ENCODE results near the gene PCGF1.

The PCGF1 gene

DNA sequence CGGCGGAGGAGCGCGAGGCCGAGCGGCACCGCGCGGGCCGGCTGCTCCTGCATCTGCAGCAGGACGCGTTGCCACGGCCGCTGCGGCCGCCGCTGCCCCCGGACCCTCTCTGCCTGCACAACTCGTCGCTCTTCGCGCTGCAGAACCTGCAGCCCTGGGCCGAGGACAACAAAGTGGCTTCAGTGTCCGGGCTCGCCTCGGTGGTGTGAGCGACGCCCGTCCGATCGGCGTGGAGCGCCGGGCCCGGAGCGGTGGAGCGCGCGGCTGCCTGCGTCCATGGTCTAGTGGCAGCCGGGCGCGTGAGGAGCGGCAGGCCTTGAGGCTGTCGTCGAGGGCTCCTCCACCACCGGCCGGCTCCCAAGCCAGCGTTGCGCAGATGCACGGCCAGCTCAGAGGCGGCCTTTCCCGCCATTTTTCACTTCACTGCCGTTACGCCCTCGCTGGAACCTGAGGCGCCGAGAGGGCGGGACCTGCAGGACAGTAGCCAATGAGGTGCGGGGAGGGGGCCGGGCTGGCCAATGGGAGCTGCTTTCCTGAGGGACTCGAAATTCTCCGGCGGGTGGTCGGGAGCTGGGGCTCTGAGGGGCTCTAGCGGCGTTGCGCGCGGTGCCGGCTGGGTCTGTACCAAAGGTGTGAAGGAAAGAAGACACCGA, 8.6 kb upstream of the PCGF1 start:
- in situ Hi-C loops (cut with MboI; ENCODE audit: low sequenced_read_pairs) = no loop called here

DNA sequence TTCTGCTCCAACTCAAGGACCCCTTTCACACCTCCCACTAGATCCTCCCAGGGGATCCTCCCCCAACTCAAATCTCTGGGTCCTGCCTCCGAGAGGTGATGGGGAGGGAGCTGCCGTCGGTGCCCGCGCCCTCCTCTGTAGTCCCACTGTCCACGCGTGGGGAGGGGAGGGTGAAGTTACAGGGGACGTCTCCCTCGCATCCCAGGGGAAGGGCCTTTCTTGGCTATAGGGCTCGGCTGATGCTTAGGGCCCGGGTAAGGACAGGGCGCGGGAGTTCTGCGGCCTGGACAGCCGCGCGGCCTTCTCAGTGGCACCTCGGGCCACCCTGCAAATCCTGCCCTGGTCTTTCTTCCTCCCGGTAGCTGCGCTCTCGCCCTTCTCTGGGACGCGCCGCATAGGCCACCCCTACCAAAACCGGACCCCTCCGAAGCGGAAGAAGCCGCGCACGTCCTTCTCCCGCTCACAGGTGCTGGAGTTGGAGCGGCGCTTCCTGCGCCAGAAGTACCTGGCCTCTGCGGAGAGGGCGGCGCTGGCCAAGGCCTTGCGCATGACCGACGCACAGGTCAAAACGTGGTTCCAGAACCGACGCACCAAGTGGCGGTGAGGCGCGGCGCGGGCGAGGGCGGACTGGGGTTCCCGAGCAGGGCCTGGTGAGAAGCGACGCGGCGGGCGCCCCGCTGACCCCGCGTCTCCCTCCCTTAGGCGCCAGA, 7.9 kb upstream of the PCGF1 start:
- in situ Hi-C loops (cut with MboI; ENCODE audit: low sequenced_read_pairs) = no loop called here

- in situ Hi-C loops (cut with MboI; ENCODE audit: low sequenced_read_pairs) = no loop called here
Measured at GRCh38 chr2:74514368-74515270, 7.1 kb upstream of the PCGF1 start, which contains the start of gene TLX2. Gene TLX2 (plus strand): TSS chr2:74514450. CDS start chr2:74514807, 357 bp downstream.

DNA sequence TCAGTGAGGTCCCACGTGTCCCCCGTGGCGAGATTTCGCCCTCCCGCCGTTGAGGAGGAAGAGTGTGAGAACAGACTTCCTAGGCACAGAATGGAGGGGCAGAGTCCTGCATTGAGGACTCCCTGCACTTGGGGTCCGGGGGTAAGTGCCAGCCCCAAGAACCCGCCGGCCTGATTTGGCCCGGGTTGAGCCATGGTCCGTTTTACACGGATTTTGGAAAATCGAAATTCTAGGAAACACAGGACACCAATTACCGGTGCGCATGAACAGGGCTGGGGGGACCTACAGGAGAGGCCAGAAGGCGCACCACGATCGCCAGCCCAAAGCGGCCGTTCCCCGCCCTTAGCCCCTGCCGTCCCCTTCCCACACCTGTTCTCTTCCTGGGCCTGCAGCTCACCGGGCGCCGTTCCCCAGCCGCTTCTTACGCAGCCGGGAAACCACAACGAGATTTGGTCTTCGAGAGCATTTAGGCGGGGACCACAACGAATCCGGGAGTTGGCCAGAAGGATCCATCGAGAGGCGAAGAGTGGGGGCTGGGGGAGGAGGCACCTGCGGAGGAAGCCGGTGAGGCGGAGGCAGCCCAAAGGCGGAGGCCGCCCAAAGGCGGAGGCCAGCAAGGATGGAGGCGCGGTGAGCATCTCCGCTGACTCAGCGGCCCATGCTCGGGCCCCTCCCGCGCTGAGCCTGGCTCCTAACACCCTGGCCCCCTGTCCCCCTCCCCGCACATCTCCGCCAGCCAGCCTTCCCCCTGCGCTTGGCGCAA, 6.3 kb upstream of the PCGF1 start:
- in situ Hi-C loops (cut with MboI; ENCODE audit: low sequenced_read_pairs) = no loop called here

GRCh38 chr2:74512744-74513604, 5.5 kb upstream of the PCGF1 start:
- in situ Hi-C loops (cut with MboI; ENCODE audit: low sequenced_read_pairs) = no loop called here

DNA sequence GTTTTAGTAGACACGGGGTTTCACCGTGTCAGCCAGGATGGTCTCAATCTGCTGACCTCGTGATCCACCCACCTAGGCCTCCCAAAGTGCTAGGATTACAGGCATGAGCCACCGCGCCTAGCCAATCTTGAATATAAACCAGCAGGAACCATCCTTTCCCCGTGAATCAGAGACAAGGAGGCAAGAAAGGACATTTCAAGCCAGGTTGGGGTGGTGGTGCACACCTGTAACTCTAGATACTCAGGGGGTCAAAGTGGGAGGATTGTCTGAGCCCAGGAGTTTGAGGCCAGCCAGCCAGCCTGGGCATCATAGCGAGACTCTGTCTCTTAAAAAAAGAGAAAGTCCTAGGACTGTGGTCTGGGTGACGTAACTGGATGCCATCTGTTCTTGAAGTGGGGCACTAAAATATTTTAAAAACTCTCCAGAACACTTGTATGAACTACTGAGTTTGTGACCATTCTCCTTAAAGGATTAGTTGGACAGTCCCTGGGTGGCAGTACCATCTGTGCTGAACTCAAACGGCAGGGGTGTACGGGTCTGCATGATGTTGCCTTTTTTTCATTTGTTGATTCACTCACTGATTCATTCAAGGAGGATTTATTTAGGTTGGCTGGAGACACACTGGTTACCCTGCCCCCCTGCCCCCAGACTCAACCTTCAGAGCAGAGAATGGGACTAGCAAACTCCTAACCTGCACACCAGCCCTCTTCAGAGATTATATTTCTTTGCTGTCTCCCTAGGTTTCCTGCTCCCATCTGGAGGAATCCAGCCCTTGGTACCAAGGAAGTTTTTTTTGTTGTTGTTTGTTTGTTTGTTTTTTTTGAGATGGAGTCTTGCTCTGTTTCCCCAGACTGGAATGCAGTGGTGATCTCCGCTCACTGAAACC, 3.9 kb upstream of the PCGF1 start:
- in situ Hi-C loops (cut with MboI; ENCODE audit: low sequenced_read_pairs) = no loop called here

DNA sequence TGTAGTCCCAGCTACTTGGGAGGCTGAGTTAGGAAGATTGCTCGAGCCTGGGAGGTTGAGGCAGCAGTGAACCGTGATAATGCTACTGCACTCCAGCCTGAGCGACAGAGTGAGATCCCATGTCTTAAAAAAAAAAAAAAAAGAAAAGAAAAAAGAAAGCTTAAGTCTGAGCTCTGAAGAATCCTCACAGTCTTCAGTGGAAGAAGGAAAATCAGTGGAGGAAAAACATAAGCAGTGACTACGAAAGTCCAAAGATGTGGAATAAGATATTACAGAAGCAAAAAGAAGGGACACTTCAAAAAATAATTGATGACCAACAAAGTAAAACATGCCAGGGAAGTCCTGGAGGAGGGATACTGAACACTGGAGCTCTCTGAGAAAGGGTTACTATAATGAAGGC, 2.8 kb upstream of the PCGF1 start:
- in situ Hi-C loops (cut with MboI; ENCODE audit: low sequenced_read_pairs) = no loop called here

DNA sequence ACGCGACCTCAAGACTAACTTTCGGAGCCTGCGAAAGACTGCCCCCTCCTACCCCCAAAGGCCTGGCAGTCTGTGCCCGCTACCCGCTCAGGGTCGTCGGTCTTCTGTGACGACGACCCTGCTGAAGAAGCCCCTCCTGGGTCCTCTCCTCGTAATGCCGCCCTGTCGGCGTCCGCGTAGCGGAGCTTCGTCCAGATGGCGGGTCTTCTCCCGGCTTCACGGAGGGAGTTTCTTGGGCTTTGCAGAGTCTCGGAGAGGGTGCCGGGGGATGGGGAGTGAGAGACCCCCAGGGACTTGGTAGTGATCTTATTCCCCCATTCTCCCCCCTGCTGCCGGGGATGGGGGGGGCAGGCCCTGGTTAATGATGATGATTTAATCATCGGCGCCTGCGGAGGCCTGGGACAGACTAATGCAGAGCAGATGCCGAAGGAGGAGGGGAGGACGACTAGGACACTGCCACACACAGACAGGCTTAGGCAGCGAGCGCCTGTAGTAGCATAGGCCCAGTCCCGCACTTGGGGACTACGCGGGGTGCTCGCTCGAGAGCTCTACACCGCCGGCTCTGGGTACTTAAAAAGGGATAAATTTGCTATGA, 528 bp upstream of the PCGF1 start:
- in situ Hi-C loops (cut with MboI; ENCODE audit: low sequenced_read_pairs) = no loop called here

- in situ Hi-C loops (cut with MboI; ENCODE audit: low sequenced_read_pairs) = no loop called here
Measured at GRCh38 chr2:74505448-74506246, 1.8 kb downstream of the PCGF1 start.

GRCh38 chr2:74504591-74504990, 2.9 kb downstream of the PCGF1 start:
- in situ Hi-C loops (cut with MboI; ENCODE audit: low sequenced_read_pairs) = no loop called here

DNA sequence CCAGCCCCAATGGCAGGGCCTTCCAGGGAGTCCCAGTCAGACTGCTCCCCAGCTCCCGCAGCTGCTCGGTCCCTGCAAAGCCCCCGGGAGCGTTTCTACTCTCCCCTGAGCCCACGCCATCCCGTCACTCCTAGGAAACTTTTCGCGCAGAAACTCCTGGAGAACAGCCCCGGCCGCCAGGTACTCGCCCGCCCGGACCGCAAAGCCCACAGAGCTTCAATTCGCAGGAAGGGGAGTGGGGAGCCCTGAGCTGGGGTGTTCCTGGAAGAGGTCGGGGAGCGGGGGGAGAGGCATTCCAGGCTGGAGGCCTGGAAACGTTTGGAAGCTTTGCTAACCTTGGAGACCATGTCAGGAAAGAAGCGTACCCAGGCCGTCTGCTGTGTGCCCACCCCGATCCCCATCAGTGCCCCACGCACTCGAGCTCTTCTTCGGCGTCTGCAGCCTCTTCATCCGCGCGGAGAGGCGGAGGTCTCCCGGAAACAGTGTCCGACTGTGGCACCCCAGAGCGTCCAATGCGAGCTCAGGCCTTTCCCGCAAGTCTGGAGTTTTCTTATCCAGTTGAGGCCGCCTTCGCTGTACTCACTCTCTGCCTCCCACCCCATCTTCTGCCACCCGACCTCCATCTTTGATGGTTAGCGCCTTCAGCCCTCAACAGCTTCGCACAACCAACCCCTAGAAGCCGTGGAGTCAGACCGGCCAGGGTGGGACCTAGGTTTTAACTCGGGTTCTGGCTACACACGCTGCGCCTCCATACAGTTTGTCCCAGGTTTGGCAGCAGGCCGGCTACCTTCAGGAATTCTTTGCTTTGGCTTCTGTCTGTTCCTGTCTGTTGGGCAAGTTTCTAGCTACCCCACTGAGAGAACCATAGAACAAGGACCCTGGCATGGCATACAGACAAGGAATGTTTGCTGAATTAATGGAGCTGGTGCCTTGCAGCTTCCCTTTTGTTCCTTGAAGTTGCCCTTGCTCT, 3.7 kb downstream of the PCGF1 start:
- in situ Hi-C loops (cut with MboI; ENCODE audit: low sequenced_read_pairs) = no loop called here

DNA sequence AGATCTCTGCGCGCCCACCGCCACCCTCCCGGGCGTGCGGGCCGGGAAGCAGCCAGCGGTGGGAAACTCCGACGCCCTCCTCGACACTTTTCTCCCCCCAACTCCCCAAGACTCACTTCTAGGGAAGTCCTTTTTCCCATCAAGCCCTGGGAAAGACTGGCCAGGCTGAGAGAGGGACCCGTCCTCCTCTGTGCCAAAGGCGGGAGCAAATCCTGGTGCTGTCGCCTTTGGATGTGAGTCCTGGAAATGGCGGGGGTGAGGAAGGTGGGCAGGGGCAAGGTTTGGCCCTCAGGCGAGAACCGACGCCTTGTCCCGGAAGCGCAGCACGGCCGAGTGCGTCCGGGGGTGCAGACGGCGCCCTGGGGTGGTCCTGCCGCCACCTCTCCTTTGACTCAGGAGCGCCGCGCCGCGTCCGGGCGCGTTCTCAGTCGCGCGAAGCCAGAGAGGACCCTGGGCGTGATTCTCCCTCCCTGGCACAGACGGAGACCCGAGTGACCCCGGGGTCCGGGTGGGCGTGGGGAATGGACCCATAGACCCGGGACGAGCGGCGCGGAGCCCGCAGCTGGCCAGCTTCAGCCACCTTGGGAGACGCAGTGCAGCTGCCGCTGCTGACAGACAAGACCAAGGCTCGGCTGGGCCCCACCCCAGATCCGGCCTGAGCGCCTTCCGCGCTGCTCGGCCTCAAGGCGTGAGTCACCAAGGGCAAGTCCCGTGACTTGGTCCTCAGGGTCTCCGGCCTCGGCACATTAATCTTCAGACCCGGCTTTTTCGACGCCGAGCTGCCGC, 4.6 kb downstream of the PCGF1 start:
- in situ Hi-C loops (cut with MboI; ENCODE audit: low sequenced_read_pairs) = no loop called here

DNA sequence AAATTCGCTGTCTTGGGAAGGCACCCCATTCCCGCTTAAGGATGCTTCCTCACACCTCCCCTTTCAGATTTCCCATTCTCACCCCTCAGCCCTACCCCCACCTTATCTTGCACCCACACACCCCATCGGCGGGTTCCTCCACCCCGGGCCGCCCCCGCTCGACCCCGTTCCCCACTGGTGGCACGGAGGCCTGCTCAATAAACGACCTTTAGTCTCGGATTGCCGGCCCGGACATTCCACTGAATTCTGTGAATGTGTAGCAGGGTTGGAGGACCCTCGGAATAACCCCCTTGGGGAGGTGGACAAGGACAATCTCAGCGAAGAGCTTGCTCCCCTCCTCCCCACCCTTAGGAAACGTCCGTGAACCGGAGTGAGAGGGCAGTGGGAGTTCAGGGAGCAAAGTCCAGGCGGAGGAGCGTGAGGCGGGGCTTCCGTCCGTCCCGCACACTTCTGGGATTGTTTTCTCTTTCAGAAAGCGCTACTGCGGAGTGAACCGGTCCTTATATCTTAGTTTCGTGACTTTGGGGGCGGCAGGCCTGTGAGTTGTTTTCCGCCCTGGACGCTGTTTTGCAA, 5.3 kb downstream of the PCGF1 start:
- in situ Hi-C loops (cut with MboI; ENCODE audit: low sequenced_read_pairs) = no loop called here

DNA sequence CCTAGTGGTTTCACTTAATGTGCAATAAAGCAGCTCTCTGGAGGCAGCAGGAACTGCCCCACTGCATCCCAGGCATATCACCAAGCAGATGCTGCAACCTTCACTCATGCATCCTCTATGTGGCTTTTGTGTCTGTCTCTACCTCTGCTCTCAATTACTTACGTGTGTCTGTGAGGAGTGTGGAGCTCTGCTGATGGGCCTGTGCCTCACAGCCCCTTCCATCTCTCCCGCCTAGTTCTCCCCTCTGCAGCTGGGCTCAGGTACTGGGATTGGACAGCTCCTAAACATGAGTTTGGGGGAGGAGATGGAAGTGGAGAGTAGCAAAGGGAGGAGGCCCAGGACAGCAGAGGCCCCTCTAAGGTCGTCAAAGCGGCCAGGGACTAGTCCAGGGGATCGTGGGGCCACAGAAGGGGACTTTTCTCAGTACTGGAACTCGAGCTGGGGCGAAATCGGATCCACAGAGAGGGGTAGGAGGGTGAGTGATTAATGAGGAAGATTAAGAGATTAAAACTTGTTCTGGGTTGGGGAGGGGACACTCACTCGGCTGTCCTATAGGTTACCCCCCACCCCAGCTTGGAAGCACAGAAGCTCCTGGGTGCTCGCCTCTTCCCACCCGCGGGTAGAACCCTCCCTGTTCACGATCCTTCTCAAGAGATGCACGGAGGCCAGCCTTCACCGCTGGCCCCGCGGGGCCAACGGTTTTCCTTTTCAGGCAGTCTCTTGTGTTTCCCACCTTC, 6.0 kb downstream of the PCGF1 start:
- in situ Hi-C loops (cut with MboI; ENCODE audit: low sequenced_read_pairs) = no loop called here

DNA sequence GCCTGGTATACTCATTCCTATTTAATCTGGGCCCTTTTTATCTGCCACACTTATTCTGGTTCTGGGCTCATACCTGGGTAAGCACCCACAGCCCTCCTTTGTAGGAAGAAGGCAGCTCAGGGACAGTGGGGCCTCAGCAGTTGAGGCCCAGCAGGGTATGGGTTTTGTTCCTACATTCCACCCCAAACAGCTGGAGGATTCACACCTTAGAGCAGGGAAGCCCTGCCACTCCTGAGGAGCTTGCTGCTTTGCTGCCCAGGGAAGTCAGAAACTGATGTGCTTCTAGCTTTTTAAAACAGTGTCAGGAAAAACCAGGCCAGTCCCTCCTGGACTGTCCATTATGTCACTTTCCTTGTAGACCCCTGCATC, 6.9 kb downstream of the PCGF1 start:
- in situ Hi-C loops (cut with MboI; ENCODE audit: low sequenced_read_pairs) = no loop called here

Data from HL-60/S4 treated with phorbol 12-myristate 13-acetate at 8.2 ng/mL for 4 days and 3 days (cell line).